SW480 (cell line): ENCODE data around the gene IZUMO1.
"Not testable (repeated sequence)": the region's sequence is repeated elsewhere in the genome, so short reads cannot be mapped to it uniquely, and the experiment has no call there.

Experiments used
- DNase-seq: peaks from one replicate; pipeline ENCODE4 v3.0.0-alpha.2; 2016; ENCODE audit warnings: low spot score

The IZUMO1 gene

DNA sequence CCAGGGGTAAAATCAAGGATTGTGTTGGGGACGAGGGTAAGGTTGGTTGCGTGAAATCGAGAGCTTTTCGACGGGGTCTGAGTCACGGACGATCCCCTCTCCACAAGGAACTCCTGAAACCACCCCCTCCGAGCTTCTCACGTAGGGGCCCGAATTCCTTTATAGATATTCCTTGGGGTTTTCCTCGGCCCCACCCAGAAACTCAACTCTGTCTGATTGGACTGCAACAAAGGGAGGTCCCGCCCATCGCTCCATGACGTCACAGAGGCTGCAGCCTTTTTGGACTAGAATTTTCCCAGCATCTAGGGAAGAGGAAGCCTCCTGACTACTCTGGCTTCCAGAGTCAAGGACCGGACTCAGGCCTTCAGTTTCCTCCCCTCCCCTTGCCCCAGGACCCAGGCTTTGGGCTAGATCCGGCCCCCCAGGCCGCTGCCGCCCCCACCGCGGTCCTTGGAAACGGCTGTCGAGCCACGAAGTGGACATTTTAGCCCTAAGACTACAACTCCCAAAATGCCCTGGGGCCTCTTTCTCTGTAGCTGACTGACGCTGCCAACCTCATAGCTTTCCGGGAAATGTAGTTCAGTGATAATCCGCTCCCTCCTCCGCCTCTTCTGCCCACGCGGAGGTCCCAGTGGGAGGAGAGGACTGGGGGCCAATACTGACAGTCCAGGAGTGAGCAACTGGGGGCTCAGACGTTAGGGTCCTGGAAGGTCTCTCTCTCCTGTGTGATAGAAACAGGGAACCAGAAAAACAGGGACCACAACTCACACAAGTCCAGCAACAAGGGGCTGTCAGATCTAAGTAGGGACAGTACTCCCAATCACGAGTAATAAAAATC, at the start of gene IZUMO1:
Gene IZUMO1 (minus strand): TSS at position 172 of the 838 bp plus-strand sequence. CDS start 1,050 bp downstream, outside the sequence.
- DNase-seq, result no peak

DNA sequence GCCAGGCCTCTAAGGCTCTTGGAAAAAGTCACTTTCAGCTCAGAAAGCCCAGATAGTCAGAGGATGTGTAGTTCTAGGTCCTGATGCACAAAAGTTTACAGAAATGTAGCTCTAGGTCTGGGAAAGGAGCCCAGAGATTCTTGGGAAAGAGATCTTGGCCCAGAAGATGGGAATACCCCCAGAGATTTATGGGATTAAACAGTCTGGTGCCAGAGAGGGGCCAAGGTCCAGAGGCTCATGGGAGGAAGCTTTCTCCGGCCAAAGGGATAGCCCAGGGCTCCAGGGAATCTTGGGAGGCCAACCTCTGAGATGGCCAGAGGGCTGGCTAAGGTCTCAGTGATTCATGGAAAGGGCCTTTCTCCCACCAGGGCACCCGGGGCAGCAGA, 49.0 kb upstream of the IZUMO1 start:
- no peak for DNase-seq

DNA sequence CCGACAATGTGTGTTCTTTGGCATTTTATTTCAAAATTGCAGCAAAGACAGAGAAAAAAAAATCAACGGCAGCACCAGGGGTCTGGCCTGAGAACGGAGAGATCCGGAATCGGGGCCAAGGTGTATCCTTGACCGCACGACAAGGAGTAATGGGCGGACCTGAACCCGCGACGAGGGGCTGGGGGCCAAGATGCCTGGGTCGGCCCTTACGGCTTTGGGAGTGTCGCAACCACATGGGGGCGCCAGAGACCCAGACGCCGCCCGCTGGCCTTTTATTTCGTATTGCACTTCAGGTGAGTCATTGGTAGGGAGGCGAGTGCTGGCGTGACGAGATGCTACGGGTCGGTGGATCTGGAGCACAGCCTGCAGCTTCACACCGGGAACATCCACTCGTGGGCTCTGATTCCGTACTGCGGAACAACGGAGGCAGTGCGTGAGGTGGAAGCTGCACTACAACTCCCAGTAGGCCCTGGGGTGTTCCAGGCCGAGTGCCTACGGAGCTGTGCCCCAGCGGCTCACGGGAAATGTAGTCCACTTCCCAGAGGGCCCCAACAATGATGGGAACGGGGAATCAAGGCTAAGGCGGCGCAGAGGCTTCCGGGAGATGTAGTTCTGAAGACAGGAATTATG, 48.5 kb upstream of the IZUMO1 start:
- DNase-seq, result peak; percentile 96

DNA sequence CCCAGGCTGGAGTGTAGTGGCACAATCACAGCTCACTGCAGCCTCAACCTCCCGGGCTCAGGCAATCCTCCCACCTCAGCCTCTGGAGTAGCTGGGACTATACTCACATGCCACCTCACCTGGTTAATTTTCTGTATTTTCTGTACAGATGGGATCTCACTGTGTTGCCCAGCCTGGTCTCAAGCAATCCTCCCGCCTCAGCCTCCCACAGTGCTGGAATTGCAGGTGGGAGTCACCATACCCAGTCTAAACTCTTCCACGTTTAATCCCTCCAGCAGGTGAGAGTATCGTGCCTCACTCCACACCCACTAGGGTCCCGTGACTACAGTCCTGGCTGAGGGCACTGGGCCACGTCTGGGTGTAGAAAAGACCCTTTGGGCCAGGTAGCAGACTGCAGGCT, 47.6 kb upstream of the IZUMO1 start:
- DNase-seq, result no peak

DNA sequence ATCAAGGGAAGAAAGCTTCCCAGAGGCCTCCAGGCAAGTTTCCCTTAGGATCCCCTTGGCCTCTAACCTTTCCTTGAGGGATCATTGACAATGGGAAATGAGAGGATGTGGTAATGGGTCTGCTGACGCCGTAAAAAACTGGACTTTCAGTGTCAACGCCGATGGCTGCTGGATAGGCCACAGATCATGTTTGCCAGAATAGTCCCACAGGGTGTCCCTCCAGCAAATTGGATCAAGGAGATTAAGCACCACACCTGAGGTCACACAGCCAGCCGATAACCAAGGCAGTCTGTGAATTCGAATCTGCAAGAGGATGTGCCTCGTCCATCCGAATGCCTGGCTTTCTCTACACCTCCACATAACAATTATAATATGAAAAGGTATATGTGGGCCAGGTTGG, 46.6 kb upstream of the IZUMO1 start:
- no peak for DNase-seq

DNA sequence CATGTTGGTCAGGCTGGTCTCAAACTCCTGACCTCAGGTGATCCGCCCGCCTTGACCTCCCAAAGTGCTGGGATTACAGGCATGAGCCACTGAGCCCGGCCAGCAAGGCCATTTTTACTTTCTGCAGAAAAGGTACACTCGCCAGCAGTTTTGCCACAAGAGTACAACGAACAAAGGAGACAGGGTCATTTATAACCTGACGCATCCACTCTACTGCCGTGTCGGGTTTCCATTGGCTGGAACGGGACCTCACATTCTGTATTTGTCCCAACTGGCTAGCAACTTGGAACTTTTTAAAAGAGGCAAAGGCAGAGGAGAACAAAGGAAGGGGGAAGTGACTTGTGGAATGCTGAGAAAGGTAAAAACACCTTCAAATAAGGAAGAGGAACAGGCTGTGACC, 40.6 kb upstream of the IZUMO1 start:
- not testable (repeated sequence) for DNase-seq

DNA sequence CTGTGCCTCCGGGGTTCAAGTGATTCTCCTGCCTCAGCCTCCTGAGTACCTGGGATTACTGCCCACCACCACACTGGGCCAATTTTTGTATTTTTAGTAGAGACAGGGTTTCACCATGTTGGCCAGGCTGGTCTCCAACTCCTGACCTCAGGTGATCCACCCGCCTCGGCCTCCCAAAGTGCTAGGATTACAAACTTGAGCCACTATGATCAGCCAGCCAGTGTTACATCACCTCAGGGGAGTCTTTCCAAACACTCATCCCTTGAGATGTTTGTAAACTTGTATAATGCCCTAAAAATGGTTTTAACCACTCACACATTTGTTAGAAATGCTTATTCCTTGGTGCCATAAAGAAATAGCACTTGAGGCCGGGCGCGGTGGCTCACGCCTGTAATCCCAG, 39.7 kb upstream of the IZUMO1 start:
- not testable (repeated sequence) for DNase-seq

DNA sequence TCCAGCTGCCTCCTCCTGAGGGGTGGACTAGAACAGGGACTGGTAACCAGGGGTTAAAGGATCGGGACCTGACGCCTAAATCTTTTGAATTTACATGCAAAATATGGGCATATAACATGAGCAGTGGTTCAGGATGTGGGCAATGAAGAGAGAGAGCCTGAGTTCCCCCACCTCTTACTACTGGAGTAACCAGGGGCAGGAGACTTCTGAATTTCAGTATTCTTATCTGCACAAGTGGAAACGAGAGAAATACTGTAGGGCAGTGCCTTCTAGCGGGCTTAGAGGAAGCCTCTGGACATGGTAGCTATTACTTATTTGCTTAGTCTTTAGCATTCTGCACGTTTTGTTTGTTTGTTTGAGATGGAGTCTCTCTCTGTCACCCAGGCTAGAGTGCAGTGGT, 37.8 kb upstream of the IZUMO1 start:
- DNase-seq, result no peak

DNA sequence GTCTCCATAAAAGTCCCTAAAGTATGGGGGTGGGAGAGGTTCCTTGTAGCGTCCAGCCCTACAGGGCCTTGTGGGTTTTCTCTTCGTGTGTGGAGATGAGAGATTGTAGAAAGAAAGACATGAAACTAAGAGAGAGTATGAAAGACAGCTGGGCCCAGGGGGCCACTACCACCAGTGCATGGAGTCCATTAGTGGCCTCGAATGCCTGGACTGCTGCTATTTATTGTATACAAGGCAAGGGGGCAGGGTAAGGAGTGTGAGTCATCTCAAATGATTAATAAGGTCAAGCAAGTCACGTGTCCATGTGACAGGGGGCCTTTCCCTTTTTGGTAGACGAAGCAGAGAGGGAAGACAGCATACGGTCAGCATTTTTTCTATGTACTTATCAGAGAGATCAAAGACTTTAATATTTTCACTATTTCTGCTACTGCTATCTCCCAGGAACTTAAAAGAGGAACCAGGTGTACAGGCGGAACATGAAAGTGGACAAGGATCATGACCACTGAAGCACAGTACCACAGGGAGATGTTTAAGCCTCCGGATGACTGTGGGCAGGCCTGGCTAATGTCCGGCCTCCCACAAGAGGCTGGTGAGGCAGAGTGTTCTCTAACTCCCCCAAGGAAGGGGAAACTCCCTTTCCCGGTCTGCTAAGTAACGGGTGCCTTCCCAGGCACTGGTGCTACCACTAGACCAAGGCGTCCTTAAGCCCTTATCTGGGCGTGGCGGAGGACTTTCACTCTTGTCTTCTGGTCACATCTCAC, 34.1 kb upstream of the IZUMO1 start:
- peak; percentile 99 for DNase-seq

DNA sequence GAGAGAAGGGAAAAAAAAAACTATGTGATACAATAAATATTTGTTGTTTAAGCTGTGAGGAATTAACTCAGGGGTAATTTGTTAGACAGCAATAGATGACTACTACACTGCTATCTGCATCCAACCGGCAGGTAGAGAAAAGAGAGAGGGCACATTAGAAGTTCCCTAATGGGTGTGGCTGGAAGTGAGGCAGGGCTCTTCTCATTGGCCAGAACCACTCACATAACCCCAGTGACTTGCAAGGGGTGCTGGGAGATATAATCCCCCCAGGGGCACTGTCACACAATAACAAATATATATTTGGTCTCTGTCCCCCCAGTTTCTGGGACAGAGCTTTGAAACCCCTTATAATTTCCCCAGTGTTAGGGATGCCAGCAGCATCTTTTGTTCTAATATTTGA, 32.9 kb upstream of the IZUMO1 start:
- no peak for DNase-seq

DNA sequence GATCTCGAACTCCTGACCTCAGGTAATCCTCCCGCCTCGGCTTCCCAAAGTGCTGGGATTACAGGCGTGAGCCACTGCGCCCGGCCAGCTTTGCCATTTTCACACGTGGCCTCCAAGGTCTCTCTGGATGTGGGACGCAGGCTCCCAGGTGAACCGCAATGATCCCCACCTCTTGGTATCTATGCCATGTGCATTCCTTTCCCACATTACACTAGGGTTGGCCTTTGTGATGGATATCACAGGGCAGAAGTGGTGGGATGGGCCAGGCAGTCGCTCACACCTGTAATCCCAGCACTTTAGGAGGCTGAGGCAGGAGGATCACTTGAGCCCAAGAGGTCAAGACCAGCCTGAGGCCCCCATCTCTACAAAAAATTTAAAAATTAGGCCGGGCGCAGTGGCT, 31.0 kb upstream of the IZUMO1 start:
- DNase-seq, result no peak

DNA sequence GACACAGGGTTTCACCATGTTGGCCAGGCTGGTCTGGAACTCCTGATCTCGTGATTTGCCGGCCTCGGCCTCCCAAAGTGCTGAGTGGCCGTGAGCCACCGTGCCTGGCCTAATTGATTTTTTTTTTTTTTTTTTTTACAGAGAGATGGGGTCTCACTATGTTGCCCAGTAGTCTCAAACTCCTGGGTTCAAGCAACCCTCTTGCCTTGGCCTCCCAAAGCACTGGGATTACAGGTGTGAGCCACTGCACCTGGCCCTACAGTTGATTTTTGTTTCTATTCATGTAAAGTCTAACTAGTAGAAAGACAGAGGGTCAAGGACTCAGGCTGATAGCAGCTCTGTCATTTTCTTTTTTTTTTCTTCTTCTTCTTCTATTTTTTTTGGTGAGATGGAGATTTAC, 30.4 kb upstream of the IZUMO1 start:
- DNase-seq, result no peak

DNA sequence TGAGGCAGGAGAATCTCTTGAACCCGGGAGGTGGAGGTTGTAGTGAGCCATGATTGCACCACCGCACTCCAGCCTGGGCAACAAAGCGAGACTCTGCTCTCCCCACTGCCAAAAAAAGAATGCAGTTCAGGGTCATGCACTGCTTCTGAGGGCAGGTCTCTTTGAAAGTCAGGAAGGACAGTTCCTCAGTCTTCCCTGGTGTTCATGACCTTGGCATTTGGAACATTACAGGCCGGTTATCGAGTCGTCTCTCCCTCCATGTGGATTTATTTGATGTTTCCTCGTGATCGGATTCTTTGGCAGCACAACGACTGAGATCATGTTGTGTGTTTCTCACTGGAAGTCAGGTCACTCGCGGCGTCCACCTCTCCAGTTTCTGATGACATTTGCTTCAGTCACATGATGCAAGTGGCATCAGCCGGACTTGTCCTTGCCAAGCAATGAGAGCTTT, 25.8 kb upstream of the IZUMO1 start:
- no peak for DNase-seq

DNA sequence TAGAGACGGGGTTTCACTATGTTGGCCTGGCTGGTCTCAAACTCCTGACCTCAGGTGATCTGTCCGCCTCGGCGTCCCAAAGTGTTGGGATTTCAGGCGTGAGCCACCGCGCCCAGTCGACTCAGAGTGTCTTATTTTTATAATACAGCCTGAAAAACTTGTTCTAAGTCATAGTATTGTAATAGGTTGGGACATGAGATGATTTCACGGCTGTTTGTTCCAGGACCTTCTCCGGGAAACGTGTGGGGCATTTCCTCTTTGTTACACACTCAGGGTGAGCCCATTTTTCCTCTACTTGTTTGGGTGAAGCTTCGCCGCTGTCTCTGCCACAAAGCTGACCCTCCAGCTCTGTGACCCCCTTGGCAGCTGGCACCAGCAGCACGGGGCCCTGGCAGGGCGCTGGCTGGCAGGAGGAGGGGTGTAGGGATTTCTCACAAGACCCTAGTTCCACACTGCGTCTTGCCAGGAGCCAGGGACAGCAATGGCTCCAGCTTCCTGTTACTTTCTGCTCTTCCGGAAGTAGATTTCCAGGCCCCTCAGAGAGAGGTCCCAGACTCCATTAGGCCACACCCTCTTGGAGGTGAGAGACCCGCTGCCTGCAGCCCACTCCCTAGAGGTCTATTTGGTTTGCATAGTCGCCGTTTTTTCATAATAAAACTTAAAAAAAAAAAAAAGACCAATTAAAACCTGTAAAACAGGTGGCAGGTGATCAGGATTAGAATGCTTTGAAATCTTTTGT, 24.2 kb upstream of the IZUMO1 start:
- no peak for DNase-seq

DNA sequence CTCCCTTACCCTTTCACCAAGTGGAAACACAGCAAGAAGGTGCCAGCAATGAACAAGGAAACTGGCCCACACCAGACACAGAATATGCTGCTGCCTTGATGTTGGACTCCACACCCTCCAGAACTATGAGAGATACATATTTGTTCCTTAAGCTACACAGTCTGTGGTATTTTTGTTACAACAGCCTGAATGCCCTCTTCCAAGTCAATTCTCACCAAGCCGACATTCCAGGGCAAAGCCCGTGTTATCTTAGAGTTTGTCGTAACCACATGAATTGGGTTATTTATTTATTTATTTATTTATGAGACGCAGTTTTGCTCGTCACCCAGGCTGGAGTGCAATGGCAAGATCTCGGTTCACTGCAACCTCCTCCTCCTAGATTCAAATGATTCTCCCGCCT, 23.6 kb upstream of the IZUMO1 start:
- DNase-seq, result peak; percentile 77

DNA sequence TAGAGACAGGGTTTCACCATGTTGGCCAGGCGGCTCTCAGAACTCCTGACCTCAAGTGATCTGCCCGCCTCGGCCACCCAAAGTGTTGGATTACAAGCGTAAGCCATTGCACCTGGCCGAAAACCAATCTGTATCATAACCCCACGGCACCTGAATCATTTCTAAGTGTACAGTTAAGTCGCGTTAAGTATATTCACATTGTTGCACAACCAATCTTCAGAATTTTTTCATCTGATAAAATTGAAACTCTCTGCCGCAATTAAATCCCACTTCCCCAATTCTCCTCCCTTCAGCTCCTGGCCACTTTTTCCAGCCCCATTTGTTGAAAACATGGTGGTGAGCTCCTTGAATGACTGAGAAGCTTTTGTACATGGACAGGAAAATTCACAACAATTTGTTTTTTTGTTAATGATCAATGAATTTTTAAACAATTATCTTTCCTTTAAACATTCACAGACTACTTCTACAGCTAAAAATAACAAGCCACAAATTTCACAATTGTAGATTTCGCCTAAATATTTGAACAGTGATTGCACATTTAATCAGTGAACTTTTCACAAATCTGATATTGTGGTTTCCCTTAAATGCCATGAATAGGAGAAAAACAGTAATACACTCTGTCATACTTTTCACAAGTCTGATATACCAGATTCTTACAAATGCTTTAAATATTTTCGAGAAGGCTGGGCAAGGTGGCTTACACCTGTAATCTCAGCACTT, 22.4 kb upstream of the IZUMO1 start:
- DNase-seq, result no peak

DNA sequence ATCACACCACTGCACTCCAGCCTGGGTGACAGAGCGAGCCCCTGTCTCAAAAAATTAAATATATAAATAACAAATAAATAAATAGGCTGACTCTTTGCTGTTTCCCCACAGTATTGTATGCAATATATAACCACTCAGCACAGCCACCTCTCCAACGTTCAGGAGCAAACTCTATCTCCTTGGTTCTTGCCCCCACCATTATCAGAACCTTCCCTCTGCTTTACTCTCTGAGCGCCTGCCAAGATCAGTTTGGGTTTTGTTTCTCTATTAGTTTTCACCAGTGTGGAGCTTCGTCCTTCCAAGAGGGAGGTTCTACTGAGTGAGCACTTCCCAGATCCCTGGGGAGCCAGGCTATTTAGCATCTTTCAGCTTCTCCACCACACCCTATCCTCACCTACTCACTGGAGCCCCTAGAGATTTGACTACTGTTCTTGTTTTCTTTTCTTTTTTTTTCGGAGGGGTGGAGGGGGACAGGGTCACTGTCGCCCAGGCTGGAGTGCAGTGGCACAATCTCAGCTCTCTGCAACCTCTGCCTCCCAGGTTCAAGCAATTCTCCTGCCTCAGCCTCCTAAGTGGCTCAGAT, 21.6 kb upstream of the IZUMO1 start:
- DNase-seq, result not testable (repeated sequence)

DNA sequence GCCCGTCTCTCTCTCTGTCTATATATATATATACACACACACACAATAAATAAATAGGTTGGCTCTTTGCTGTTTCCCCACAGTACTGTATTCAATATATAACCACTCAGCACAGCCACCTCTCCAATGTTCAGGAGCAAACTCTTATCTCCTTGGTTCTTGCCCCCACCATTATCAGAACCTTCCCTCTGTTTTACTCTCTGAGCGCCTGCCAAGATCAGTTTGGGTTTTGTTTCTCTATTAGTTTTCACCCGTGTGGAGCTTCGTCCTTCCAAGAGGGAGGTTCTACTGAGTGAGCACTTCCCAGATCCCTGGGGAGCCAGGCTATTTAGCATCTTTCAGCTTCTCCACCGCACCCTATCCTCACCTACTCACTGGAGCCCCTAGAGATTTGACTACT, 19.1 kb upstream of the IZUMO1 start:
- DNase-seq, result not testable (repeated sequence)

DNA sequence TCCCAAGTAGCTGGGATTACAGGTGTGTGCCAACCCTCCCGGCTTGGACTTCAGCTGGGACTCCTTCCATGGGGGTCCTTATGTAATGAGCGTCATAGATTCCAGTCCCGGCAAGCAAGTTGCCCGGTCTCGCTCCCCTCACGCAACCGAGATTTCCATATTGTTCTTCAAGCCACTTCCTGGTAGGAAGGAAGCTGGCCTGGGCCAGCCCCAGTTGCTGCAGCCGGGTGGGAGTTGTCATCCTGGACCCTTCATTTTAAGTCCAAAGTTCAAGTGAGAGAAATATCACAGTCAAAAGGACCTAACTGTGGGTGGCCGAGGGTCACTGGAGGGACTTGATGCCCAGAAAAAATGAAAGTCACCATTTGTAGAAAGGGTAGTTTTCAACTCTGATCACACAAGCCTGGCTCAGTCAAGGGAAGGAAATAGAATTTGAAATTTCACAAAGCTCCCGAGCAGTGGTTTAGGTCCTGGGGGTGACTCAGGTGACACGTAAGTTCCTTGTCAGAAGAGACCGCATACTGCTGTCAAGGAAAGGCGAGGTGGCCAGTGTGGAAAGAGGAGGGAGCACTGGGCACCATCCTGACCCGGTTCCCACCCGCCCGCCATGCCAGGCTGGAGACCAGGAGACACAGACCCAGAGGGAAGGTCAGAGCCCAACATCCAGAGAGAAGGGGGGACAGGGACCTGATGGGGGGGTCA, 13.9 kb upstream of the IZUMO1 start:
- no peak for DNase-seq

DNA sequence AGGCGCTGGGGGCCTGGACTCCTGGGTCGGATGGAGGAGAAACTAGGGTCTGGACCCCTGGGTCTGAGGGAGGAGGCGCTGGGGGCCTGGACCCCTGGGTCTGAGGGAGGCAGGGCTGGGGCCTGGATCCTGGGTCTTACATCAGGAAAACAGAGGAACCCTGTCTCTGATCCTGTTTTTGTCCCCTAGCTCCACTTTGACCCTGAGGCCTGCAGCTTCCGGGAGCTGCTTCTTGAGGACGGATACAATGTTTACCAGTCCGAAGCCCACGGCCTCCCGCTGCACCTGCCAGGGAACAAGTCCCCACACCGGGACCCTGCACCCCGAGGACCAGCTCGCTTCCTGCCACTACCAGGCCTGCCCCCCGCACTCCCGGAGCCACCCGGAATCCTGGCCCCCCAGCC, 11.0 kb upstream of the IZUMO1 start:
- no peak for DNase-seq
